Activated T-helper 1 cell treated with anti-CD3 and anti-CD28 coated beads, Interleukin-12 subunit alpha, Interleukin-12 subunit beta, Interleukin-2, Interleukin-4 antibody, amounts not matched to agents 30 ng/mL and 10 ng/mL and 1 ng/mL, durations not matched to agents 14 hours and 24 hours and 36 hours (primary cell): ENCODE data around the gene CASP10. TPM values are rescaled to one million over a fixed set of nuclear protein-coding genes. Genes with fewer than 3 reads are reported as not detected.

Source experiments
- total RNA-seq: library from RNA; stranded (reverse); gene quantifications from 2 replicates; pipeline ENCODE4 v1.2.3, GENCODE V29; 2022

CASP10 gene
- total RNA-seq, 1 donor from 2014 or later: 13.5 TPM

Other genes starting within 250 kb of the CASP10 start
- 63.1 and 63.3 TPM in 2 replicates for gene ORC2, start 219.5 kb upstream of the CASP10 start, total RNA-seq
- gene HYCC2, start 111.5 kb upstream of the CASP10 start, total RNA-seq: 26.1 and 29.4 TPM in 2 replicates
- gene NDUFB3, start 111.1 kb upstream of the CASP10 start, total RNA-seq: 105 and 121 TPM in 2 replicates
- gene CFLAR, start 67.0 kb upstream of the CASP10 start, total RNA-seq: 457 and 480 TPM in 2 replicates
- 40.5 and 40.6 TPM in 2 replicates for gene CASP8, start 77.4 kb downstream of the CASP10 start, total RNA-seq
- gene FLACC1, start 174.2 kb downstream of the CASP10 start, total RNA-seq: 0.23 and 1.1 TPM in 2 replicates